PC-3 (cell line): ENCODE data around the gene CRYGS. TPM values are rescaled to one million over a fixed set of nuclear protein-coding genes. Genes with fewer than 3 reads are reported as not detected.

Experiments
- ATAC-seq: fragments of 200-7000 bp; cut with Tn5 transposase; 2 replicates; pipeline ENCODE4 v1.9.1; 2020; ENCODE audit warnings: mild to moderate bottlenecking, moderate library complexity
- BruUV-seq: library from RNA; stranded (reverse); fragments of 400-500 nt; replicated peaks from 2 replicates; lab custom pipeline; 2021; lab: Mats Ljungman, UMichigan
- CTCF ChIA-PET: fragments of 300-600 bp; sonication (Branson Sonifier 250); formaldehyde crosslinking; loops from one replicate; lab custom pipeline; 2022; ENCODE audit warnings: antibody characterized with exemption; lab: Charles Lee
- POLR2A ChIA-PET: fragments of 300-600 bp; sonication (Branson Sonifier 250); formaldehyde crosslinking; loops from one replicate; lab custom pipeline; 2022; ENCODE audit warnings: antibody characterized with exemption; ENCODE audit not compliant: unreplicated experiment; lab: Charles Lee
- DNase-seq: peaks from one replicate; pipeline ENCODE4 v3.0.0-alpha.2; 2015
- H2AFZ ChIP-seq: fragments of 300-600 bp; sonication (generic); 2 replicates; pipeline ENCODE4 v1.6.0; 2016; ENCODE audit warnings: antibody characterized with exemption, low read length
- H3F3A ChIP-seq: fragments of 300-600 bp; sonication (generic); one replicate; pipeline ENCODE4 v1.6.0; 2017; ENCODE audit warnings: antibody characterized with exemption, low read length, control low read depth, mild to moderate bottlenecking; ENCODE audit not compliant: unreplicated experiment
- H3K27ac ChIP-seq: fragments of 300-600 bp; sonication (generic); 2 replicates; pipeline ENCODE4 v1.5.1; 2016; ENCODE audit warnings: mild to moderate bottlenecking, low read length
- H3K27me3 ChIP-seq: fragments of 300-600 bp; sonication (generic); 2 replicates; pipeline ENCODE4 v1.6.1; 2016; ENCODE audit warnings: low read length, mixed read lengths
- H3K36me3 ChIP-seq: fragments of 300-600 bp; sonication (generic); 2 replicates; pipeline ENCODE4 v1.6.1; 2016; ENCODE audit warnings: low read depth, mixed run types, low read length, mixed read lengths
- H3K4me1 ChIP-seq: fragments of 300-600 bp; sonication (generic); 2 replicates; pipeline ENCODE4 v1.5.1; 2016; ENCODE audit warnings: low read length; ENCODE audit not compliant: insufficient read depth
- H3K4me2 ChIP-seq: fragments of 300-600 bp; sonication (generic); 2 replicates; pipeline ENCODE4 v1.6.0; 2016; ENCODE audit warnings: low read length
- H3K4me3 ChIP-seq: fragments of 300-600 bp; sonication (generic); 2 replicates; pipeline ENCODE4 v1.5.1; 2016; ENCODE audit warnings: mild to moderate bottlenecking, low read length, mixed read lengths
- H3K79me2 ChIP-seq: fragments of 300-600 bp; sonication (generic); 2 replicates; pipeline ENCODE4 v1.6.1; 2017; ENCODE audit warnings: low read length, mixed read lengths
- H3K9ac ChIP-seq: fragments of 300-600 bp; sonication (generic); 2 replicates; pipeline ENCODE4 v1.6.0; 2016; ENCODE audit warnings: mild to moderate bottlenecking, low read length
- H3K9me2 ChIP-seq: fragments of 300-600 bp; sonication (generic); replicated peaks from 2 replicates; pipeline ENCODE4 v1.6.1; 2016; ENCODE audit warnings: mixed run types, low read length, mixed read lengths
- H3K9me3 ChIP-seq: fragments of 300-600 bp; sonication (generic); 2 replicates; pipeline ENCODE4 v1.6.1; 2016; ENCODE audit warnings: low read length, mixed read lengths
- H4K20me1 ChIP-seq: fragments of 300-600 bp; sonication (generic); 2 replicates; pipeline ENCODE4 v1.6.1; 2016; ENCODE audit warnings: low read length, mixed read lengths
- EZH2 ChIP-seq: fragments of 300-600 bp; sonication (generic); IDR thresholded peaks from one replicate; pipeline ENCODE4 v1.6.1; 2017; ENCODE audit warnings: antibody characterized with exemption, mild to moderate bottlenecking, low read length; ENCODE audit not compliant: unreplicated experiment
- EZH2phosphoT487 ChIP-seq: fragments of 300-600 bp; sonication (generic); IDR thresholded peaks from 2 replicates; pipeline ENCODE4 v1.6.1; 2018; ENCODE audit warnings: mild to moderate bottlenecking, antibody characterized with exemption, low read length, borderline replicate concordance
- intact Hi-C: fragments of 100-400 bp; cut with micrococcal nuclease; formaldehyde crosslinking; loops from 2 replicates; pipeline ENCODE4 v1.9.0; 2023
- total RNA-seq: library from RNA; depleted of rRNA; stranded (reverse); fragments of >200 nt; gene quantifications from 2 replicates; pipeline ENCODE4 v1.2.3, GENCODE V29; 2014
- TF ChIP-seq, protein P1 (sequence below): fragments of 300-600 bp; sonication (generic); conservative IDR thresholded peaks from 2 replicates; pipeline ENCODE4 v1.5.1; 2017; ENCODE audit warnings: antibody characterized with exemption, low read depth, mild to moderate bottlenecking, low read length

The CRYGS gene
- total RNA-seq, 1 experiment from 2014 or later, result 3.4 TPM

DNA sequence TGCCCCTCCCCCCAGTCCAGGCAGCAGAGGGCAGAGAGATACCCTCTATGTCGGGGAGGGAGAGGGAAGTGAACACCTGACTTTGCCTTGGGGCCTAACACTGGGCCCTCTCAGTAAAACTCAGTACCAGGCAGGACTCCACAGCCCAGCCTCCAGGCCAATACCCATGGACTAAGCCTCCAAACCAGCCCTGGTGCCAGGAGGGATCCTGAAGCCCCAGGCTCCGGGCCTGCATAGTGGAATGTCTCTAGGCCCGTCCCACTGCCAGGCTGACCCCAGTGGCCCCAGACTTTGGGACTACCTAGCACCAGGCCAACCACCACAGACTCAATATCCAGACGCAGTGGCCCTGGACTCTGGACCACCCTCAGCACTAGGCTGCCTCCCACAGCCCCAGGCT, 46.6 kb downstream of the CRYGS start:
- TF ChIP-seq EZH2phosphoT487 (no peak), EZH2 (no peak)
- TF ChIP-seq, protein P1, sequence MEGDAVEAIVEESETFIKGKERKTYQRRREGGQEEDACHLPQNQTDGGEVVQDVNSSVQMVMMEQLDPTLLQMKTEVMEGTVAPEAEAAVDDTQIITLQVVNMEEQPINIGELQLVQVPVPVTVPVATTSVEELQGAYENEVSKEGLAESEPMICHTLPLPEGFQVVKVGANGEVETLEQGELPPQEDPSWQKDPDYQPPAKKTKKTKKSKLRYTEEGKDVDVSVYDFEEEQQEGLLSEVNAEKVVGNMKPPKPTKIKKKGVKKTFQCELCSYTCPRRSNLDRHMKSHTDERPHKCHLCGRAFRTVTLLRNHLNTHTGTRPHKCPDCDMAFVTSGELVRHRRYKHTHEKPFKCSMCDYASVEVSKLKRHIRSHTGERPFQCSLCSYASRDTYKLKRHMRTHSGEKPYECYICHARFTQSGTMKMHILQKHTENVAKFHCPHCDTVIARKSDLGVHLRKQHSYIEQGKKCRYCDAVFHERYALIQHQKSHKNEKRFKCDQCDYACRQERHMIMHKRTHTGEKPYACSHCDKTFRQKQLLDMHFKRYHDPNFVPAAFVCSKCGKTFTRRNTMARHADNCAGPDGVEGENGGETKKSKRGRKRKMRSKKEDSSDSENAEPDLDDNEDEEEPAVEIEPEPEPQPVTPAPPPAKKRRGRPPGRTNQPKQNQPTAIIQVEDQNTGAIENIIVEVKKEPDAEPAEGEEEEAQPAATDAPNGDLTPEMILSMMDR, result no peak
- no peaks in the 10 kb centered on the region for H3F3A ChIP-seq
- H2AFZ ChIP-seq, result no peak overlapping the region
- H3K9me3 ChIP-seq, result no peaks in the 10 kb centered on the region
- H3K36me3 ChIP-seq, result no peaks in the 10 kb centered on the region
- H3K4me1 ChIP-seq, result no peaks in the 10 kb centered on the region
- CTCF ChIA-PET, result no interaction called here
- no peaks in the 10 kb centered on the region for H3K79me2 ChIP-seq
- DNase-seq, result no peak
- ATAC-seq, result no peak
- H4K20me1 ChIP-seq, result no peaks in the 10 kb centered on the region
- intact Hi-C loops, result no loop called here
- H3K9ac ChIP-seq, result no peak overlapping the region
- POLR2A ChIA-PET, result no interaction called here
- H3K27ac ChIP-seq, result no peak overlapping the region
- no peak overlapping the region for H3K4me3 ChIP-seq
- H3K9me2 ChIP-seq, result no peaks in the 10 kb centered on the region
- peaks cover 21% of the 10 kb centered on the region for H3K27me3 ChIP-seq
- no peak overlapping the region for H3K4me2 ChIP-seq
- no TSS peak for BruUV-seq

DNA sequence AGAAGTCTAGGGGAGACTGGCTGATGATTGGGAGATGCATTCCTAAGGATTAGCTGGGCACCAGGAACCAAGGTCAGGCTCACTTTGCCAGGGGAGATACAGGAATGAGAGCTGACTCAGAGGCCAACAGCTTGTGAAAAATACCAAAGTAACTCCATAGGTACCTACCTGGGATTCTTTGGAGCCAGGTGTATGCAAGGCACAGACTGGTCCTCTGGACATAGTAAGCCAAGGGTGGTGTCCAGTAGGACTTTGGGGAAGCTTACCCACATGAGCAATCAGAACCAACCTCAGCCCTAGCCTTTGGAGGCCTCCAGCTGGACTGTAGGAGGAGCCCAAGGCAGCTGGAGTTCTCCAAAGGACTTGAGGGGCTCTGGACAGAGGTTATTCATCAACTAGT, 47.5 kb downstream of the CRYGS start:
- Histone ChIP-seq H3K4me3 (no peak overlapping the region), H3K27ac (no peak overlapping the region), H3K4me2 (no peak overlapping the region), H3K79me2 (no peaks in the 10 kb centered on the region), H3K9ac (no peak overlapping the region), H3K4me1 (no peaks in the 10 kb centered on the region), H3K27me3 (peaks cover 21% of the 10 kb centered on the region), H3K36me3 (no peaks in the 10 kb centered on the region), H3F3A (no peaks in the 10 kb centered on the region), H4K20me1 (no peaks in the 10 kb centered on the region), H3K9me2 (no peaks in the 10 kb centered on the region), H2AFZ (no peak overlapping the region), H3K9me3 (no peaks in the 10 kb centered on the region)
- ChIA-PET CTCF (no interaction called here), POLR2A (interaction anchor here (0.6 kb wide), 1 partner anchor 133 kb away, joined by 3 read pairs; no protein-coding TSS in a partner anchor)
- no peak for DNase-seq
- BruUV-seq, result no TSS peak
- ATAC-seq, result no peak
- intact Hi-C loops, result no loop called here
- TF ChIP-seq, protein P1, result no peak
- no peak for TF ChIP-seq EZH2
- TF ChIP-seq EZH2phosphoT487, result no peak

DNA sequence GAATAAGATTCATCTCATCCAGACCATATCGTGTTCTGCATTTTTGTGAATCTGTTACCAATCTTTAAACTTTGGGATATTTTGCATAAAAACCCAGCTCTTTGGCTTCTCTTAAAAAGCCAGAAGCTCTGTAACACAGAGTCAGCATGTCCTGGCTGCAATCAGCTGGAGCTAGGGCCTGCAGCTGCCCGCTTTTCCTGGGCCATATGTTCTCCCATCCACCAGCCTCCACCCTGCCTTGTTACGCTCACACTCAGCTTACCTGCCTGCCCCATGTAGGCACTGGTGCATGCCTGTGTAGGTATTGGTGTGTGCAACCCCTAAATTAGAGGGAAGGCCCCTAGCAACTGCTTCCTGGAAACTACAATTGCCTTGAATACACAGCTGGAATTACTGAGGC, 48.2 kb downstream of the CRYGS start:
- Histone ChIP-seq H3K4me2 (no peak overlapping the region), H3K4me1 (no peaks in the 10 kb centered on the region), H4K20me1 (no peaks in the 10 kb centered on the region), H3F3A (no peaks in the 10 kb centered on the region), H3K27ac (no peak overlapping the region), H3K9ac (no peak overlapping the region), H3K79me2 (no peaks in the 10 kb centered on the region), H3K36me3 (no peaks in the 10 kb centered on the region), H3K27me3 (peaks cover 26% of the 10 kb centered on the region), H3K4me3 (no peak overlapping the region), H3K9me3 (no peaks in the 10 kb centered on the region), H3K9me2 (no peaks in the 10 kb centered on the region), H2AFZ (no peak overlapping the region)
- ChIA-PET POLR2A (interaction anchor here (0.6 kb wide), 2 partner anchors 134 to 412 kb away, joined by 3 to 13 read pairs; no protein-coding TSS in a partner anchor), CTCF (no interaction called here)
- no peak for ATAC-seq
- intact Hi-C loops, result no loop called here
- DNase-seq, result no peak
- no TSS peak for BruUV-seq
- TF ChIP-seq, protein P1, result no peak
- TF ChIP-seq EZH2 (no peak), EZH2phosphoT487 (no peak)
